A549 (cell line): Measurements from ENCODE around the gene KCNB1.

Experiments used
- BCL3 ChIP-seq: fragments of >200 bp; sonication (Bioruptor Twin); formaldehyde crosslinking; IDR thresholded peaks from 3 replicates; pipeline ENCODE4 v1.6.1; 2016
- CBX8 ChIP-seq: fragments of 200-600 bp; sonication (generic); IDR thresholded peaks from 2 replicates; pipeline ENCODE4 v1.6.1; 2016
- CTCF ChIP-seq: fragments of >200 bp; sonication (Bioruptor Twin); formaldehyde crosslinking; IDR thresholded peaks from 3 replicates; pipeline ENCODE4 v1.5.1; 2016
- EP300 ChIP-seq, 2 experiments: fragments of >200 bp; sonication (Bioruptor Twin); formaldehyde crosslinking; IDR thresholded peaks; 2 replicates in 1 of 2; 3 replicates in 1 of 2; pipeline ENCODE4 v1.6.1; 2016 to 2017
- KDM1A ChIP-seq: fragments of 200-600 bp; sonication (generic); IDR thresholded peaks from 2 replicates; pipeline ENCODE4 v1.6.1; 2016; ENCODE audit warnings: low read depth, mild to moderate bottlenecking
- MYC ChIP-seq: IDR thresholded peaks from 2 replicates; pipeline ENCODE4 v1.6.1; 2012; ENCODE audit warnings: mild to moderate bottlenecking, inconsistent platforms, low read length, improper control_type of control experiment, borderline replicate concordance
- POLR2A ChIP-seq: IDR thresholded peaks from 2 replicates; pipeline ENCODE4 v1.6.1; 2012; ENCODE audit warnings: mild to moderate bottlenecking, low read length
- RAD21 ChIP-seq, 2 experiments: fragments of >200 bp in 1 of 2; sonication (Bioruptor Twin) in 1 of 2; formaldehyde crosslinking in 1 of 2; IDR thresholded peaks in 1 of 2; conservative IDR thresholded peaks in 1 of 2; 2 replicates in 1 of 2; 3 replicates in 1 of 2; pipeline ENCODE4 v1.6.1; 2012 to 2018; ENCODE audit warnings: inconsistent platforms in 1 of 2
- RARB ChIP-seq: fragments of 250-450 bp; sonication (Bioruptor Pico); IDR thresholded peaks from 2 replicates; pipeline ENCODE4 v1.8.0; 2021; ENCODE audit warnings: mild to moderate bottlenecking, moderate library complexity
- TP53 ChIP-seq: fragments of 250-450 bp; sonication (Bioruptor Pico); IDR thresholded peaks from 2 replicates; pipeline ENCODE4 v1.5.0; 2021; ENCODE audit warnings: mild to moderate bottlenecking, moderate library complexity

GRCh38 chr20:49515586-49515985, 33.1 kb upstream of the KCNB1 start:
- no peak for TF ChIP-seq POLR2A
- TF ChIP-seq EP300 (IDR thresholded peaks at IDR 0.05) = no peak
- TF ChIP-seq BCL3 = no peak
- TF ChIP-seq RAD21 (conservative IDR thresholded peaks at IDR 0.05 in 1 of 2, IDR thresholded peaks at IDR 0.05 in 1 of 2) = no peak
- TF ChIP-seq TP53 = no peak
- no peak for TF ChIP-seq MYC
- no peak for TF ChIP-seq RARB
- no peak for TF ChIP-seq KDM1A
- TF ChIP-seq CTCF = no peak
- no peak for TF ChIP-seq CBX8
